Neural cell (in vitro differentiated cells): Measurements from ENCODE around the gene ZNF19. TPM values are rescaled to one million over a fixed set of nuclear protein-coding genes. Genes with fewer than 3 reads are reported as not detected.

Source experiments
- H2AFZ ChIP-seq: fragments of 200-600, 300-800 bp; sonication (generic), shearing (Covaris generic); 2 replicates; pipeline ENCODE4 v1.6.0; 2014; ENCODE audit warnings: low read depth, mild to moderate bottlenecking, antibody characterized with exemption, low read length, moderate library complexity
- H3F3A ChIP-seq: fragments of 200-600 bp; shearing (Covaris generic); 2 replicates; pipeline ENCODE4 v1.6.1; 2016; ENCODE audit warnings: mild to moderate bottlenecking, moderate library complexity, mixed read lengths, antibody characterized with exemption, low read length; ENCODE audit not compliant: insufficient read depth, poor library complexity, severe bottlenecking
- H3K27ac ChIP-seq: fragments of 200-600, 300-800 bp; sonication (generic), shearing (Covaris generic); 2 replicates; pipeline ENCODE4 v1.5.1; 2014; ENCODE audit warnings: mild to moderate bottlenecking, low read length, moderate library complexity
- H3K27me3 ChIP-seq: fragments of 300-800, 200-600 bp; sonication (generic), shearing (Covaris generic); 2 replicates; pipeline ENCODE4 v1.6.0; 2014; ENCODE audit warnings: mild to moderate bottlenecking, low read depth, low read length, moderate library complexity; ENCODE audit not compliant: insufficient read depth
- H3K36me3 ChIP-seq: fragments of 300-800, 200-600 bp; sonication (generic), shearing (Covaris generic); 2 replicates; pipeline ENCODE4 v1.5.1; 2014; ENCODE audit warnings: mild to moderate bottlenecking, antibody characterized with exemption, low read length, moderate library complexity; ENCODE audit not compliant: insufficient read depth
- H3K4me2 ChIP-seq: fragments of 300-800, 200-600 bp; sonication (generic), shearing (Covaris generic); 2 replicates; pipeline ENCODE4 v1.6.0; 2014; ENCODE audit warnings: mild to moderate bottlenecking, low read length
- H3K4me3 ChIP-seq: fragments of 300-800, 200-600 bp; sonication (generic), shearing (Covaris generic); 2 replicates; pipeline ENCODE4 v1.5.1; 2014; ENCODE audit warnings: mild to moderate bottlenecking, low read length, moderate library complexity
- H3K79me2 ChIP-seq: fragments of 200-600 bp; shearing (Covaris generic); replicated peaks from 2 replicates; pipeline ENCODE4 v1.6.0; 2014; ENCODE audit warnings: mild to moderate bottlenecking, low read length, moderate library complexity; ENCODE audit not compliant: insufficient read depth
- H3K9ac ChIP-seq: fragments of 300-800, 200-600 bp; sonication (generic), shearing (Covaris generic); 2 replicates; pipeline ENCODE4 v1.6.1; 2016; ENCODE audit warnings: mild to moderate bottlenecking, low read length, mixed read lengths
- H3K9me2 ChIP-seq: fragments of 200-600 bp; shearing (Covaris generic); 2 replicates; pipeline ENCODE4 v1.6.1; 2016; ENCODE audit warnings: mild to moderate bottlenecking, low read length, mixed read lengths; ENCODE audit not compliant: insufficient read depth
- H3K9me3 ChIP-seq: fragments of 200-600, 300-800 bp; sonication (generic), shearing (Covaris generic); 2 replicates; pipeline ENCODE4 v1.6.1; 2016; ENCODE audit warnings: mild to moderate bottlenecking, mixed run types, low read length, moderate library complexity, mixed read lengths
- H4K20me1 ChIP-seq: fragments of 200-600 bp; shearing (Covaris generic); 2 replicates; pipeline ENCODE4 v1.6.1; 2016; ENCODE audit warnings: mild to moderate bottlenecking, mixed run types; ENCODE audit not compliant: insufficient read depth
- CTCF ChIP-seq: fragments of 450-650 bp; IDR thresholded peaks from 2 replicates; pipeline ENCODE4 v1.5.1; 2014; ENCODE audit warnings: antibody characterized with exemption, mild to moderate bottlenecking, moderate library complexity; ENCODE audit not compliant: poor library complexity, severe bottlenecking
- EP300 ChIP-seq: fragments of 450-650 bp; conservative IDR thresholded peaks from 2 replicates; pipeline ENCODE4 v1.6.1; 2014; ENCODE audit warnings: antibody characterized with exemption, mild to moderate bottlenecking, moderate library complexity; ENCODE audit not compliant: poor library complexity, severe bottlenecking
- EZH2 ChIP-seq: fragments of 200-600, 300-800 bp; shearing (Covaris generic), sonication (generic); IDR thresholded peaks from 2 replicates; pipeline ENCODE4 v1.6.1; 2014; ENCODE audit warnings: antibody characterized with exemption, low read length, borderline replicate concordance, mild to moderate bottlenecking; ENCODE audit not compliant: insufficient read depth, poor library complexity, severe bottlenecking
- MXI1 ChIP-seq: fragments of 450-650 bp; conservative IDR thresholded peaks from 2 replicates; pipeline ENCODE4 v1.6.1; 2014; ENCODE audit warnings: antibody characterized with exemption, mild to moderate bottlenecking; ENCODE audit not compliant: poor library complexity, severe bottlenecking
- RAD21 ChIP-seq: fragments of 450-650 bp; conservative IDR thresholded peaks from 2 replicates; pipeline ENCODE4 v1.6.1; 2014; ENCODE audit warnings: antibody characterized with exemption, mild to moderate bottlenecking, moderate library complexity
- REST ChIP-seq: IDR thresholded peaks from 2 replicates; pipeline ENCODE4 v1.6.1; 2012; ENCODE audit warnings: borderline replicate concordance
- SMC3 ChIP-seq: fragments of 450-650 bp; conservative IDR thresholded peaks from 2 replicates; pipeline ENCODE4 v1.6.1; 2014; ENCODE audit warnings: antibody characterized with exemption, mild to moderate bottlenecking, moderate library complexity; ENCODE audit not compliant: poor library complexity
- TAF1 ChIP-seq: IDR thresholded peaks from 2 replicates; pipeline ENCODE4 v1.6.1; 2012; ENCODE audit warnings: low read depth
- polyA plus RNA-seq: library from polyadenylated mRNA; depleted of rRNA; stranded (reverse); fragments of >200 nt; gene quantifications from 2 replicates; pipeline ENCODE4 v1.2.3, GENCODE V29; 2014

Gene ZNF19
- polyA plus RNA-seq, 1 donor from 2014 or later = 6.6 TPM

- Histone ChIP-seq H3K36me3 (no peaks in the 10 kb centered on the region), H3F3A (no peaks in the 10 kb centered on the region), H3K9me3 (no peaks in the 10 kb centered on the region), H3K9ac (no peak overlapping the region), H3K9me2 (no peaks in the 10 kb centered on the region), H2AFZ (no peak overlapping the region), H3K79me2 (no peaks in the 10 kb centered on the region), H3K4me2 (no peak overlapping the region), H4K20me1 (no peaks in the 10 kb centered on the region), H3K27me3 (peaks cover 10% of the 10 kb centered on the region), H3K27ac (no peak overlapping the region), H3K4me3 (no peak overlapping the region)
- TF ChIP-seq REST (no peak), MXI1 (no peak), EZH2 (no peak), TAF1 (no peak)
Observed at GRCh38 chr16:71430744-71431143, 58.4 kb downstream of the ZNF19 start.

GRCh38 chr16:71429581-71429980, 59.5 kb downstream of the ZNF19 start:
- TF ChIP-seq REST (no peak), EP300 (no peak), CTCF (no peak), MXI1 (no peak), RAD21 (no peak), EZH2 (no peak), TAF1 (no peak), SMC3 (no peak)
- Histone ChIP-seq H3K9me2 (no peaks in the 10 kb centered on the region), H3K79me2 (no peaks in the 10 kb centered on the region), H3K36me3 (no peaks in the 10 kb centered on the region), H3K4me2 (no peak overlapping the region), H3F3A (no peaks in the 10 kb centered on the region), H3K4me3 (no peak overlapping the region), H2AFZ (no peak overlapping the region), H4K20me1 (no peaks in the 10 kb centered on the region), H3K9ac (no peak overlapping the region), H3K27ac (no peak overlapping the region), H3K9me3 (no peaks in the 10 kb centered on the region), H3K27me3 (peaks cover 21% of the 10 kb centered on the region)
